Stimulated activated CD8-positive, alpha-beta memory T cell treated with anti-CD3 and anti-CD28 coated beads, Interleukin-4, amount 100 ng/mL, for 4 hours (primary cell): ENCODE data around the gene SEMA5B.

Experiments
- DNase-seq, 2 donors: peaks; one replicate each; pipeline ENCODE4 v3.0.0-alpha.2; 2020; ENCODE audit warnings: low read depth in 2 of 2, low spot score in 1 of 2

The SEMA5B gene

DNA sequence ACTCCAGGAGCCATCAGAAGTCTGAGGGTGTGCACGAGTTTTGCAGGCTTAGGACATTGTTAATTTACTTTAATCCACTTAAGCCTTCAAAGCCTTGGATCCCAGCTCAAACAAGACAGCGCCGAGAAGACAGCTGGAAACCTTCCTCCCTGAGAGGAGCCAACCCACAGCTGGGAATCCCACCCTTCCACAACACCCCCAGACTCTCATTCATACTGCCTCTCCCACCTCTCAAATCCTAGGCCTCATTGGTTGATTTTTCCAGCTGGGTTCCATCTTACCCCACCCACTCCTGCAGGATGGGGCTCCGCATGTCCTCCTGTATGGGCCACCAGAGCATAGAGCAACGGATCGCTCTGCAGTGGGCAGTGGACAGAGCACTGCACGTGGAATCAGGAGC lies 80.4 kb downstream of the SEMA5B start:
- DNase-seq = no peak

GRCh38 chr3:122946185-122946584 lies 81.4 kb downstream of the SEMA5B start:
- DNase-seq = no peak

GRCh38 chr3:122945230-122945629 lies 82.3 kb downstream of the SEMA5B start:
- DNase-seq = no peak

DNA sequence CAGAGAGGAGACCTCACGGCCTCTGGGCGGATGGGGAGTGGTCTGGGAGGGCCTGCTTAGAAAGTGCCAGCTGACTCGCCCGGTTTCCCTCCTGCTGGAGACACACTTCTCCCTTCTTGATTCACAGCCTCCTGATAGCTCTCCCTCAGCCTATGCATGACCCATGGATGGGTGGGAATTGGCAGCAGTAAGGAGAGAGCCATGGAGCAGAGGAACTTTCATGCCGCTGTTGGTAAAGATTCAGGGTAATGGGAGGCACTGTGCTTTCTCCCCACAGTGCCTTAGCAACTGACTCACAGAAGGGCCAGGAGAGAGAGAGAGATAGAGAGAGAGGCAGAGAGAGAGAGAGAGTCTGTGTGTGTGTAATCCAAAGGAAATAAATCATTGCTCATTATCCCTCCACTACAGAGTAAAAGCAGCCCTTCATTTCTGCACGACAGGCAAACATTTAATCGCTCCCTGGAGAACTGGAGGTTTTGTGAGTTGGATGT lies 82.8 kb downstream of the SEMA5B start:
- DNase-seq = no peak

- DNase-seq = no peak
Observed at GRCh38 chr3:122943828-122944190, 83.8 kb downstream of the SEMA5B start.

- DNase-seq = no peak
Observed at GRCh38 chr3:122942937-122943827, 84.4 kb downstream of the SEMA5B start.

DNA sequence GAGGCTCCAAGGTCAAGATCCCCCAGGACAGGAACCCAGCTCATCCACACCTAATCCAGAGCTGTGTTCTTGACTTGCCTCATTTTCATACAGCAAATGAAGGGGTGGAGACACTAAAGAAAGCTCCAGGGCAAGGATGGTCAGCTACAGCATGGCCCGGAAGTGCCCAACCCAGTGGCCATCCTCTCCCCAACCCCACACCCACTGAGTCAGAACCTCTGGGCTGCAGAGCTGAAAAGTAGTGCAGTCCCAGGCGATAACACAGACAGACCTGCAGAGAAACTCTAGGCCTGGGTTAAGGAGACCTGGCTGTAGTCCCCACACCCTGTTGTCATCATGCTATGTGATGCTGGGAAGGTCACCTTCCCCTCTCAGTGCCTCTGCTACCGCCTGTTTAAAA lies 85.3 kb downstream of the SEMA5B start:
- DNase-seq = no peak

- no peak for DNase-seq
Observed at GRCh38 chr3:122941228-122942206, 86.0 kb downstream of the SEMA5B start.

GRCh38 chr3:122940628-122941086 lies 86.9 kb downstream of the SEMA5B start:
- no peak for DNase-seq

DNA sequence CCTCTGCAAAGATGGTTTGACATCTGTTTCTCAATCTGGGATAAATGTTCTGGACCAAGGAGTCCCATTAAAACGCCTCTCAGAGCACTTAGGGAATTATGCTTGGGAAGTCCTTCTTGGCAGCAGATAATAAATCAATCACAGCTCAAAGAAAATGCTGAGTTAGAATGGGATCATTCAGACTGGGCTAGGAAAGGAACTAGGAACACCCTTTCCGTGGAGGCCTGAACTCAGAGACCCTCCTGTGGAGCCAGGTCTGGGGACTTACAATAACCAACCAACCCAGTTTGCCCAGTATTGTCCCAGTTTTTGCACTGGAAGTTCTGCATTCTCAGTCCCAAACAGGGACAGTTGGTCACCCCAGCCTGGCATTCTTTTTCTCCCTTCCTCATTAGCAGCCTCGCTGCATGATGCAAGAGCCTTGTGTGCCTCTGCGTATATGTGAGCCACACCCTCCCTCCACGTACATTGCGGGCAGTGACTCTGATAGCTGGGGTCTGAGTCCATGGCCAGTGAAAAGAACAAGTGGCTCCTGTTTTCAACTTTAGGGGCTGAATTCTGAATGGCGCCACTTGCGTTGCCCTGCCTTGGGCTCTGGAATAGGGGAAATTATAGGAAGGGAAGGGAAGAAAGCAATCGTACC lies 88.7 kb downstream of the SEMA5B start:
- no peak for DNase-seq

- DNase-seq = no peak
Observed at GRCh38 chr3:122937745-122938144, 89.8 kb downstream of the SEMA5B start.

GRCh38 chr3:122936986-122937385 lies 90.6 kb downstream of the SEMA5B start:
- no peak for DNase-seq

- DNase-seq = no peak
Observed at GRCh38 chr3:122936335-122936734, 91.2 kb downstream of the SEMA5B start.

DNA sequence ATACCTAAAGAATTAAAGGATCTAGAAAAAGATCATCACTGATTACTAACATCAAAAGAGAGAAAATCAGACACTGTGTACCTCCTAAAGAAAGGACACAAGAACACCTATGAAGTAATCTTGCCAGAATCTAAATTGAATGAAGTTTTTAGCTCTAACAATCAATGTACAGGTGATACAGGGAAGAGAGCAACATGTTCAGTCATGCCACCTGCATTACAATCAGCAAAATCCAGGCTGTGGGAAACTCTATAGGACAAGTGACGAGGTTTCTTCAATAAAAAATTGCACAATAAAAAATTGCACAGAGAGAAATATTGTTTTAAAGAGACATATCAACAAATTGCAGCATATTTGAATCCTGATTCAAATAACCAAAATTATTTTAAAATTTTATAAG lies 93.3 kb downstream of the SEMA5B start:
- DNase-seq = no peak

- no peak for DNase-seq
Observed at GRCh38 chr3:122932251-122932967, 95.2 kb downstream of the SEMA5B start.

DNA sequence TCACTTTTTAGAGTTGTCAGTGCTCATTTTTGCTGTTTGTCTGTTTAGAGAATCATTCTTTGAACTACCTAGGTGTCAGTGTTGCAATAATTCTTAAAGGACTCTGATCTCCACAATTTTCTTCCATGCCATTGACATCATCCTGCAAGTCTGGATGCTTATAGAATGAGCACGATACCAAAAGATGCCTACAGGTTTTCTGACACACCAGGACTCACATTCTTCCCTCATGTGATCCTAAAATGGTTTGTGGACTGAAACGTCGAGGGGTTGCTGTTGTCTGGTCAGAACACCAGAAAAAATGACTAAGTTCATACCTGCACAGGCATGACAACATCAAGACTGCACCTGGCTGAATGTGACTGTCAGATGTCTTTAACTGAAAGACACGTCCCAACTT lies 95.9 kb downstream of the SEMA5B start:
- DNase-seq = no peak

GRCh38 chr3:122930063-122930997 lies 97.2 kb downstream of the SEMA5B start:
- DNase-seq = no peak

DNA sequence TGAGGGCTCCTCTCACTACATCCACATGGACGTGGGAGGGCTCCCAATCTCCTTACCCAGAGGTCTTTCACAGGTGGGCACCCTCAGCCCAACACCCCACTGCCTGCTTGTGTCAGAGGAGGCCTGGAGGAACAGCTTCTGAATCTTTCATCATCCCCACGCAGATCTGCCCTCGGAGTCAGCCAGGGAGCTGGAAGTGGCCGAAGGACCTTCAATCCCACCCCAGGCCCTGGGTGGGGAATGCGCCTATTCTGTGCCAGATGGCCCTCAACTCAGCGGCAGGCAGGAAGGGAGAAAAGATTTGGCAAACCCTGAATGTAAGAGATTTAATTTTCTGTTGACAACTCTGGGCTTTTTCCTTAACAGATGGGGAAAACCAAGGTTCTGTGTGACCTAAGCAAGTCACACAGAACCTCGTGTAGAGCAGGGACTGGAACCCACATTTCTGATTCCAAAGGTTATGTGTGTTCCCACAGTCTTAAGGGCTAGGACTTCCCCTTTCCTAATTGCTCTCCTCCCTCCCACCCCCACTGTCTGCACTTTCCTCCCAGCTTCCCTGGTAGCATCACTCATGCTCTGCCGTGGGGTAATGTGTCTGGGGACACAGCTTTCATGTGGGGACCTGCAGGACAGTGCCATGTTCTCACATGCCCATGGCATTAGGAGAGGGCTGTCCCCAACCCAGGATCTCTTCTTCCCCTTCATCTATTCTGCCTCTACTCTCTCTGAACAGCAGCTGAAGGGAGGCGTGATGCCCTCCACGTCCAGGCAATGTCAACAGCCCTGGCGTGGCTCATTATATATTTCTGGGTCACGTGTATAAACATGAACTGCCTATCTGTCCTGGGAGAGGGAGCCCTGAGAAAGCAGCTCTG lies 98.1 kb downstream of the SEMA5B start:
- no peak for DNase-seq
